Stimulated activated CD4-positive, alpha-beta T cell treated with anti-CD3 and anti-CD28 coated beads, Interleukin-2, amount 100 ng/mL, for 48 hours (primary cell): ENCODE data around the gene PLEKHG2.
"Not testable (repeated sequence)": the region's sequence is repeated elsewhere in the genome, so short reads cannot be mapped to it uniquely, and the experiment has no call there.

ENCODE experiments used
- DNase-seq, 2 donors: peaks; one replicate each; pipeline ENCODE4 v3.0.0-alpha.2; 2020

Gene PLEKHG2

DNA sequence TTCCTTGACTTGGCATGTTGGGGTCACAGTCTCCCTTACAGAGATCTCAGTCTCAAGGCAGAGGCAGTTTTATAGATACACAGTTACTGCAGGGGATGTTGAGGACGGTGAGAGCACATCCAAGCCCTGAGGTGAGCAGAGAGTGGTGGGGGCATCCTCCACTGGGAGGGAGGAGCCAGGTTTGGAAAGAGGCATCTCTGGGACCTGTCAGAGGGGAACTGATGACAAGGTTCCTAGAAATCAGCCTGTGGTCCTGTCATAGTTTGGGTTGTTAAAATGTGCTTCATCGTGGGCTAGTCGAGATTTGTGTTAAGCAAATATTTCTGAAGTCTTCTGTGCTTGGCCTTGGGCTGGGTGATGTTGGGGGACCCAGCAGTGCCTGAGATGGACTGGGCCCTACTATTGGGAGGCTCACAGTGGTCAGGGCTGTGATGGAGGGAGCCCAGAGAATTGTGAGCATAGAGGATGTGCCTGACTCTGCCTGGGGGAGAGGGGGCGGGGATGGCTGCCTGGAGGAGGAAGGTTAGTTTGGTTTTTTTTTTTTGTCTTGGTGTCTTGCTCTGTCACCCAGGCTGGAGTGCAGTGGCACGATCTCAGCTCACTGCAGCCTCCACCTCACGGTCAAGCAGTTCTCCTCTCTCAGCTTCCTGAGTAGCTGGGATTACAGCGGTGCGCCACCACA lies 36.8 kb downstream of the PLEKHG2 start:
- DNase-seq = no peak

- not testable (repeated sequence) for DNase-seq
These were observed 38.8 kb downstream of the PLEKHG2 start for GRCh38 chr19:39451257-39451656.

DNA sequence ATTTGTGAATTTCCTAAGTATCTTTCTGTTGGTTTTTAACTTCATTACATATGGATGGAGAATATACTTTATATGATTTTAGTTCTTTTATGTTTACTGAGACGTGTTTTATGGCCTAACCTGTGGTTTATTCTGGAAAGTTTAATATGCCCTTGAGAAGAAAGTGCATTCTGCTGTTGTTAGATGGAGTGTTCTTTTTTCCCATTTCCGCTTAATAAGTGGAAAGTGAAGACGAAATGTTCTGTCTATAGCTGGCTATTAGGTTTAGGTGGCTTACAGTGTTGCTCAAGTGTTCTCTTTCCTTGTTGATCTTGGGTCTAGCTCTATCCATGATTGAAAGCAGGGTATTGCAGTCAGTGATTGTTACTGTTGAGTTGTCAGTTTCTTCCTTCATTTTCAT lies 50.9 kb downstream of the PLEKHG2 start:
- no peak for DNase-seq

DNA sequence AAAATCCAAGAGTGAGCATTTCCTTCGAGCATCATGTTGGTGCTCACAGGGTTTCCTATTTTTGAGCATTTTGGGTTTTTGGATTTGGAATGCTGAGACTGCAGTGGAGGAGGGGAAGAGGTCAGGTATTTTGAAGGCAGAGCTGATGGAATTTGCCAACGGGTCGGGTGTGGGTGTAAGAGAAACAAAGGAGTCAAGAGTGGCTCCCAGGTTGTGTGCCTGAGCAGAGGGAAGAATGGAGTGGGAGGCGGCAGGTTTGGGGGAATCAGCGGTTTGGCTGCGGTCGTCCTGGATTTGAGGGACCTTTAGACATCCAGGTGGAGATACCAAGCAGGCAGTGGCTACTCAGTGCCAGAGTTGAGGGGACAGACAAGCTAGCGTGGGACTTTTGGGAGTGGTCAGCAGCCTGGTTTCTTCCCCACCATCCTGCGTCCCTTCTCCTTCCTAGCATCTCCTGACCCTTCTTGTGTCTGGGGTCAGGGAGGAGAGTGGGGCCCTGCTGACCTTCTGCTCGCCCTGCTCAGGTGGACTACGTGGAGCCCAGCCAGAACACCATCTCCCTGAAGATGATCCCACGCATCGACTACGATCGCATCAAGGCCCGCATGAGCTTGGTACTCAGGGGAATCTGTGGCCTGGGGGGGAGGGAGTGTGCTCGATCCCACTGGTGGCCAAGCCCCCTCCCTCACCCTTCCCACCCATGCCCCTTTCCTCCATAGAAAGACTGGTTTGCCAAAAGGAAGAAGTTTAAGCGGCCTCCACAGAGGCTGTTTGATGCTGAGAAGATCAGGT lies 53.7 kb downstream of the PLEKHG2 start:
- no peak for DNase-seq

DNA sequence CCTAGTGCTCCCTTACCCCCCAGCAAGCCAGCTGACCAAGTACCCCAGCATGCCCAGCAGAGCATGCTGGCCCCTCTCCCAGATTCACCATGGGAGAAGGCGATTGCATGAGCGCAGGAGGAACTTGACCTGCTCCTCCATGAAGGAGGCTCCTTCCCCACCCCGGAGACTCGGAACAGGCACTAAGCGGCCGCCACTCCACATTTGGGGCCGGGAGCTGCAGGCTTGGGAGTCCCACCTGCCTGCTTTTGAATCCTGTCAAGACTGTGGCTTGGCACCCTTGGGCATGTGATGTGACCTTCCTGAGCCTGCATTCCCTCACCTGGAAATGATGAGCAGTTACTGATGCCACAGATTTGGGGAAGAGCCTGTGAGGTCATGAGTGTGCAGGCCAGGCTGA lies 55.5 kb downstream of the PLEKHG2 start:
- no peak for DNase-seq

DNA sequence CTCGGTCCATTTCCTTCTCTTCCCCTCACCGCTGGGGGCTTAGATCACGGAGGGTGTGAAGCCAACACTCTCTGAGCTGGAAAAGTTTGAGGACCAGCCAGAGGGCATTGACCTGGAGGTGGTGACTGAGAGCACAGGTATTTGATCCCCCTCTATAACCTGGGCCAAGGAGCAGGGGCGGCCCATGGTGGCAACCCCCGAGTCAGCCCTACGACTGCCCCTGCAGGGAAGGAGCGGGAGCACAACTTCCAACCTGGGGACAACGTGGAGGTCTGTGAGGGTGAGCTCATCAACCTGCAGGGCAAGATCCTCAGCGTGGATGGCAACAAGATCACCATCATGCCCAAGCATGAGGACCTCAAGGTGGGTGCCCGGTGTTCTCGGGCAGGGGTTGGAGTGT lies 56.6 kb downstream of the PLEKHG2 start:
- no peak for DNase-seq

DNA sequence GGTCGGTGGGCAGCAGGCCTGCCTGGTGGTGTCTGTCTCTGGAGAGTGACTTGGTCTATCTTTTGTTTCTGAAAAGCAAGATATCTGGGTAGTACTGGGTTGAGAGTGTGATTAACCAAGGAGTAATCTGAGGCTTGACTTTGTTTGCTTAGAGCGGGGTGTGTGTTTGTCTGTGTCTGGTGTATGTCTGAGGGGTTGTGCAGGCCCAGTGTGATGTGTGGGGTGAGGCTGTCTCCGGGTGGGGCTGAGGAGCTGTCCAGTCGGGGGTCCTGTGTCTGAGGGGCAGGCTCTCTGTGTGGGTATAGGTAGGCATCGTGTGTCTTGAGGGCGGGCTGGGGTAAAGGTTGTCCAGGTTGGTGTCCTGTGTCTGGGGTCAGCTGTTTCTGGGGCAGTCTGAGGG lies 57.1 kb downstream of the PLEKHG2 start:
- no peak for DNase-seq

DNA sequence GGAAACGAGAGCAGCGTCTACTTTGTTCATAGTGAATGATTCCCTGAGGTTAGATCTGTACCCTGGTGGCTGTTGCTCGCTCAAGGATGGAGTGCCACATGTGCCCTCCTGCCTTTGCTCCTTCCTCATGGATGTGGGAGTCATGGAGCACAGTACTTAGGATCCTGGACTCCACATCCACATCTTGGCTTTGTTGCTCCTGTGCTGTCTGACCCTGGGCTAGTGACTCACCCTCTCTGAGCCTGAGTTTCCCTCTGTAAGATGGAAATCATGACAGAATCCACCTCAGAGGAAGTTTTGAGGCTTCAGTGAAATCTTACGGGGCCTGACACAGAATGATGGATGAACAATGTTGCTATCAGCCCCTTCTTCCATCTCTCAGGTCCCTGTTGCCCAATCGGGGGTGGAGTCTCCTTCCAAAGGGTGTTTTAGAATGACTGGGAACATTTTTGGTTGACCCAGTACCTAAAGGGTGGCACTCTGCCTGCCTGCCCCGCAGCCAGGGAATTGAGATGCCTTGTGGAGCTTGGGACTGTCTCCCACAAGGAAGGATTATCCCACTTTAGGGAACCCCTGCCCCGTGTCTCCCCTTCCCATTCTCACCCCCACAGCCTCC lies 58.4 kb downstream of the PLEKHG2 start:
- no peak for DNase-seq

DNA sequence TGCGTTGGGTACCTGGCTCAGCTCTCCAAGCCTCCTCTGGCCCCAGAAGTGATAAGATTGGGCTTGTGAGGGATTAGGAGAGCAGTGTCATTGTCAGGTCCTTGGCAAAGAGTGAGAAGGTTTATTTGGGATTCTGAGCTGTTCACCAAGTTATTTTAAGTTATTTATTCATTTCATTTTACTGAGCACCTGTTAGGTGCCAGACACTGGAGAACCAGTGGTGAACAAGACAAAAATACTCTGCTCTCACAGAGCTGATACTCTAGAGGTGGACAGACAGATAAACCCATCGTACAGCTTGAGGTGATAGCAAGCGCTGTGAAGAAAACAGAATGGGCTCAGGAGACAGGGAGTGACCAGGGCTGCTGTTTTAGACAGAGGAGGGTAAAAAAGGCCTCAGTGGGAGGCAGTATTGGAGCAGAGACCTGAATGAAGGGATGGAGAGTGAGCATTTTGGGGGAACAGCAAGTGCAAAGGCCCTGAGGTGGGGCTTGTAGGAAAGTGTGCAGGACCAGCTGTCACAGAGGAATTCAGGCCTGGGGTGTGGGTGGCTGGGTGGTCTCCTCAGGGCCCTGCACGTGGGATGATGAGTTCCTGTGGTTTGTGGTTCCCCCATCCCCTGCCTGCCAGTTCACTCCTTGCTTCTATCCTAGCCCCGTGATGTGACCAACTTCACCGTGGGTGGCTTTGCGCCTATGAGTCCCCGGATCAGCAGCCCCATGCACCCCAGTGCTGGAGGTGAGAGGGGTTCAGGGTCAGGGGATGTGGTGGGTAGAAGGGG lies 59.5 kb downstream of the PLEKHG2 start:
- no peak for DNase-seq

GRCh38 chr19:39472746-39473442 lies 60.4 kb downstream of the PLEKHG2 start:
- no peak for DNase-seq

DNA sequence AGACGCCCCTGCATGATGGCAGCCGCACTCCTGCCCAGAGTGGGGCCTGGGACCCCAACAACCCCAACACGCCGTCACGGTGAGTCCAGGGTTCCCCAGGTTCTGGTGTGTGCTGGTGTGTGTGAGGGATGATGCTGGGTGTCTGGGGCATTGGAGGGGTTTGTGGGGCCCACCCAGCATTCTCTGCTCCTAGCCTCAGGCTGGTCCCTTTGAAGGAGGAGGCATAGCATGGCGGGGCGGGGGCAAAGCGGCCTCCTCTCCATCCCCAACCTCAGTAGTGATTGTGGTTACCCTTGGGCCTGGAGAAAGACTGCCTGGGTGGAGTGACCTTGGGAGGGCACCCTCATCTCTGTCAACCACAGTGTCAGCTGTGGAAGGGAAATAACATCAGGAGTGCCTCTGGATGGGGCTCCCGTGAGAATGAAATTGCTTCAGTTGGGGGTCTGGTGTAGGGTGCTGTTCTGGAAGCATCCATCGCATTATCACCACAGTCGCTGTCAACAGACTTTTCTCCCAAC lies 61.0 kb downstream of the PLEKHG2 start:
- no peak for DNase-seq

DNA sequence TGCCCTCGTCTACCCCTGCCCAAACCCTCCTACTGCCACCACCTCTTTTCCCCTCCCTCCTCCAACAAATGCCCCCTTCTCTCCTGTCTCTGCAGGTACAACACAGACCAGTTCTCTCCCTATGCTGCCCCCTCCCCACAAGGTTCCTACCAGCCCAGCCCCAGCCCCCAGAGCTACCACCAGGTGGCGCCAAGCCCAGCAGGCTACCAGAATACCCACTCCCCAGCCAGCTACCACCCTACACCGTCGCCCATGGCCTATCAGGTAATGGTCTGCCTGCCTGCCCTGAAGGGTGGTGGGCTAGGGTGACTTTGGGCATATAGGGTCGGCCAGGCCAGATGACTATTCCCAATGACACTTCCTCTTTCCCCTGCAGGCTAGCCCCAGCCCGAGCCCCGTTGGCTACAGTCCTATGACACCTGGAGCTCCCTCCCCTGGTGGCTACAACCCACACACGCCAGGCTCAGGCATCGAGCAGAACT lies 61.7 kb downstream of the PLEKHG2 start:
- DNase-seq = peak; percentile 69 to 72

GRCh38 chr19:39475748-39476147 lies 63.3 kb downstream of the PLEKHG2 start:
- DNase-seq = no peak
